ENCODE results near the gene LYST. TPM values are rescaled to one million over a fixed set of nuclear protein-coding genes. Genes with fewer than 3 reads are reported as not detected.

Gene LYST
- total RNA-seq, 2 experiments from 2014 or later, result 4.0 to 8.2 TPM

DNA sequence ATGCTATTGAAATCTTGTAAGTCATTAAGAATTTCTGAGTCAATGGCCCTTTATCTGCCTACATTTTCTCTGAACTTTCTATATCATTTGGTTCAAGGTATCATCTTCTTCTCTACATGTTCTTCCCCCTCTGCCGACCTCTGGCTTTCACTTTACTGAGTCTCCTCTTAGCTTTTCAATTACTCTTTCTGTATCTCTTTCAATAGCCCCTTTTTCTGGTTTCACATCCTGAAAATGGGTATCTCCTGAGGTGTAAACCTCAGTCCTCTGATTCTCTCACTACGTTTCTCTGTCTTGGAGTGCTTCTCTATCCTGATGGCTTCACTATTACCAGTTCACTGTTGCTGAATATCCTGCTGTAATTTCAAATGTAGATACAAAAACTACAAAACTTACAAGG, 98.9 kb downstream of the LYST start:
- Histone ChIP-seq H3K4me1 (ENCODE audit: insufficient read depth, low read length, poor library complexity, severe bottlenecking) (no peaks in the 10 kb centered on the region), H4K20me1 (ENCODE audit: insufficient read depth, low read length) (no peaks in the 10 kb centered on the region), H2AFZ (ENCODE audit: low read length) (no peak overlapping the region), H3K79me2 (ENCODE audit: insufficient read depth, low read depth, low read length) (no peaks in the 10 kb centered on the region), H3K4me3 (ENCODE audit: low read depth, low read length, poor library complexity, severe bottlenecking) (no peak overlapping the region), H3K36me3 (ENCODE audit: insufficient read depth, low read length) (no peaks in the 10 kb centered on the region), H3K9me3 (ENCODE audit: low read length) (no peaks in the 10 kb centered on the region), H3K9me2 (ENCODE audit: insufficient read depth, low read length) (no peaks in the 10 kb centered on the region), H3K4me2 (ENCODE audit: low read length) (no peak overlapping the region), H3K27ac (ENCODE audit: low read depth, low read length, poor library complexity, severe bottlenecking) (no peak overlapping the region)
- TF ChIP-seq EZH2phosphoT487 (IDR thresholded peaks at IDR 0.05; ENCODE audit: borderline replicate concordance, low read depth, low read length), result no peak
- TF ChIP-seq, protein P1, sequence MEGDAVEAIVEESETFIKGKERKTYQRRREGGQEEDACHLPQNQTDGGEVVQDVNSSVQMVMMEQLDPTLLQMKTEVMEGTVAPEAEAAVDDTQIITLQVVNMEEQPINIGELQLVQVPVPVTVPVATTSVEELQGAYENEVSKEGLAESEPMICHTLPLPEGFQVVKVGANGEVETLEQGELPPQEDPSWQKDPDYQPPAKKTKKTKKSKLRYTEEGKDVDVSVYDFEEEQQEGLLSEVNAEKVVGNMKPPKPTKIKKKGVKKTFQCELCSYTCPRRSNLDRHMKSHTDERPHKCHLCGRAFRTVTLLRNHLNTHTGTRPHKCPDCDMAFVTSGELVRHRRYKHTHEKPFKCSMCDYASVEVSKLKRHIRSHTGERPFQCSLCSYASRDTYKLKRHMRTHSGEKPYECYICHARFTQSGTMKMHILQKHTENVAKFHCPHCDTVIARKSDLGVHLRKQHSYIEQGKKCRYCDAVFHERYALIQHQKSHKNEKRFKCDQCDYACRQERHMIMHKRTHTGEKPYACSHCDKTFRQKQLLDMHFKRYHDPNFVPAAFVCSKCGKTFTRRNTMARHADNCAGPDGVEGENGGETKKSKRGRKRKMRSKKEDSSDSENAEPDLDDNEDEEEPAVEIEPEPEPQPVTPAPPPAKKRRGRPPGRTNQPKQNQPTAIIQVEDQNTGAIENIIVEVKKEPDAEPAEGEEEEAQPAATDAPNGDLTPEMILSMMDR (conservative IDR thresholded peaks at IDR 0.05; ENCODE audit: low read length), result no peak
- POLR2A ChIA-PET, result interaction anchor here (0.6 to 1.5 kb wide), 3 partner anchors 10 to 532 kb away, joined by 3 to 4 read pairs (median 3); no protein-coding TSS in a partner anchor
- CTCF ChIA-PET (ENCODE audit: unreplicated experiment), result no interaction called here
- BruUV-seq (replicated peaks), result no TSS peak
- DNase-seq (ENCODE audit: low spot score), result peak; percentile 24
- intact Hi-C loops (cut with micrococcal nuclease; ENCODE audit: unreplicated experiment), result no loop called here

GRCh38 chr1:235766794-235767285, 99.9 kb downstream of the LYST start:
- Histone ChIP-seq H3K4me1 (ENCODE audit: insufficient read depth, low read length, poor library complexity, severe bottlenecking) (no peaks in the 10 kb centered on the region), H3K9me2 (ENCODE audit: insufficient read depth, low read length) (no peaks in the 10 kb centered on the region), H3K27ac (ENCODE audit: low read depth, low read length, poor library complexity, severe bottlenecking) (no peak overlapping the region), H3K79me2 (ENCODE audit: insufficient read depth, low read depth, low read length) (no peaks in the 10 kb centered on the region), H3K4me3 (ENCODE audit: low read depth, low read length, poor library complexity, severe bottlenecking) (no peak overlapping the region), H2AFZ (ENCODE audit: low read length) (no peak overlapping the region), H3K36me3 (ENCODE audit: insufficient read depth, low read length) (no peaks in the 10 kb centered on the region), H3K9me3 (ENCODE audit: low read length) (no peaks in the 10 kb centered on the region), H4K20me1 (ENCODE audit: insufficient read depth, low read length) (no peaks in the 10 kb centered on the region), H3K4me2 (ENCODE audit: low read length) (no peak overlapping the region)
- TF ChIP-seq EZH2phosphoT487 (IDR thresholded peaks at IDR 0.05; ENCODE audit: borderline replicate concordance, low read depth, low read length), result no peak
- TF ChIP-seq, protein P1 (conservative IDR thresholded peaks at IDR 0.05; ENCODE audit: low read length), result no peak
- CTCF ChIA-PET (ENCODE audit: unreplicated experiment), result no interaction called here
- no peak for DNase-seq (ENCODE audit: low spot score)
- intact Hi-C loops (cut with micrococcal nuclease; ENCODE audit: unreplicated experiment), result no loop called here
- no TSS peak for BruUV-seq (replicated peaks)
- POLR2A ChIA-PET, result interaction anchor here (1.5 kb wide), 1 partner anchor 76 kb away, joined by 4 read pairs; no protein-coding TSS in a partner anchor

DNA sequence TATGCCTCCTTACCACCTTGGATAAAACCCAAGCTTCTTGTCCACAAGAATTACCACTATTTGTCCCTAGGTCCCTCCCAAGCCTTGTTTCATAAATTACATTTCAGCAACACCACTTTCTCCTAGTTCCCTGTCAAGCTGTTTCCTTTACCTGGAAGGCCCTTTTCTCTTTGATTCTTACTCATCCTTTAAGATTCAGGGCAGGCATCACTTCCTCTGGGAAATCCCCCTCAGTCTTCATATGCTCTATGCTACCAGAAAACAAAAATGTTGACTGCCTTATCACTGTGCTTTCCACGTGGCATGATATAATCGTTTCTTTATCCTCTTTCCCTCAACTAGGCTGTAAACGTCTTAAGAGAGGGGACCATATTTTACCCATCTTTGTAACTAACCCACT, 102.7 kb downstream of the LYST start:
- intact Hi-C loops (cut with micrococcal nuclease; ENCODE audit: unreplicated experiment), result no loop called here
- BruUV-seq (replicated peaks), result no TSS peak
- Histone ChIP-seq H3K9me2 (ENCODE audit: insufficient read depth, low read length) (no peaks in the 10 kb centered on the region), H3K79me2 (ENCODE audit: insufficient read depth, low read depth, low read length) (no peaks in the 10 kb centered on the region), H4K20me1 (ENCODE audit: insufficient read depth, low read length) (no peaks in the 10 kb centered on the region), H3K9me3 (ENCODE audit: low read length) (no peaks in the 10 kb centered on the region), H3K4me3 (ENCODE audit: low read depth, low read length, poor library complexity, severe bottlenecking) (no peak overlapping the region), H3K4me1 (ENCODE audit: insufficient read depth, low read length, poor library complexity, severe bottlenecking) (no peaks in the 10 kb centered on the region), H3K36me3 (ENCODE audit: insufficient read depth, low read length) (no peaks in the 10 kb centered on the region), H3K4me2 (ENCODE audit: low read length) (no peak overlapping the region), H2AFZ (ENCODE audit: low read length) (no peak overlapping the region), H3K27ac (ENCODE audit: low read depth, low read length, poor library complexity, severe bottlenecking) (no peak overlapping the region)
- DNase-seq (ENCODE audit: low spot score), result no peak
- TF ChIP-seq, protein P1 (conservative IDR thresholded peaks at IDR 0.05; ENCODE audit: low read length), result no peak
- TF ChIP-seq EZH2phosphoT487 (IDR thresholded peaks at IDR 0.05; ENCODE audit: borderline replicate concordance, low read depth, low read length), result no peak
- CTCF ChIA-PET (ENCODE audit: unreplicated experiment), result no interaction called here
- POLR2A ChIA-PET, result no interaction called here

Data from OCI-LY7 (cell line).